Endodermal cell (in vitro differentiated cells): ENCODE data around the gene AGTRAP. TPM values are rescaled to one million over a fixed set of nuclear protein-coding genes. Genes with fewer than 3 reads are reported as not detected.

Experiments used
- DNase-seq: peaks from one replicate; pipeline ENCODE4 v3.0.0-alpha.2; 2017
- H3K27ac ChIP-seq: 2 replicates; pipeline ENCODE4 v1.5.1; 2013; ENCODE audit warnings: mild to moderate bottlenecking, low read depth, low read length, moderate library complexity
- H3K27me3 ChIP-seq: 2 replicates; pipeline ENCODE4 v1.6.1; 2013; ENCODE audit warnings: mild to moderate bottlenecking, low read length, moderate library complexity; ENCODE audit not compliant: insufficient read depth, control insufficient read depth, poor library complexity, severe bottlenecking
- H3K36me3 ChIP-seq: 2 replicates; pipeline ENCODE4 v1.7.0; 2013; ENCODE audit warnings: mild to moderate bottlenecking, low read length, moderate library complexity; ENCODE audit not compliant: control insufficient read depth, insufficient read depth
- H3K4me1 ChIP-seq: one replicate; pipeline ENCODE4 v1.7.0; 2013; ENCODE audit warnings: low read length; ENCODE audit not compliant: control insufficient read depth, insufficient read depth
- H3K4me3 ChIP-seq: 2 replicates; pipeline ENCODE4 v1.5.1; 2013; ENCODE audit warnings: mild to moderate bottlenecking, low read length, moderate library complexity
- H3K9ac ChIP-seq: 2 replicates; pipeline ENCODE4 v1.6.1; 2013; ENCODE audit warnings: mild to moderate bottlenecking, low read length, moderate library complexity; ENCODE audit not compliant: poor library complexity, severe bottlenecking; ENCODE audit errors: extremely low read depth
- H3K9me3 ChIP-seq: 2 replicates; pipeline ENCODE4 v1.6.1; 2013; ENCODE audit warnings: mild to moderate bottlenecking, low read length, moderate library complexity; ENCODE audit not compliant: control insufficient read depth
- H3K27ac Mint-ChIP-seq: 2 replicates; pipeline ENCODE4 v1.8.0; 2020; ENCODE audit warnings: mixed read lengths
- H3K27me3 Mint-ChIP-seq: 2 replicates; pipeline ENCODE4 v1.8.0; 2021; ENCODE audit warnings: mild to moderate bottlenecking, mixed read lengths; ENCODE audit not compliant: insufficient read depth
- H3K36me3 Mint-ChIP-seq: 2 replicates; pipeline ENCODE4 v1.8.0; 2020; ENCODE audit warnings: low read depth, mixed read lengths
- H3K4me1 Mint-ChIP-seq: 2 replicates; pipeline ENCODE4 v1.8.0; 2020; ENCODE audit warnings: mixed read lengths
- H3K4me3 Mint-ChIP-seq: 2 replicates; pipeline ENCODE4 v1.8.0; 2020; ENCODE audit warnings: mild to moderate bottlenecking, moderate library complexity, mixed read lengths
- H3K9me3 Mint-ChIP-seq: 2 replicates; pipeline ENCODE4 v1.8.0; 2020; ENCODE audit warnings: mild to moderate bottlenecking, mixed read lengths
- WGBS, 2 experiments: methylation state at CpG; one replicate each; pipeline versions ENCODE4 v1.1.5 to v1.1.7; 2013; ENCODE audit warnings: missing lambda C conversion rate in 2 of 2, mixed read lengths in 1 of 2; ENCODE audit not compliant: insufficient coverage in 1 of 2, insufficient read length in 1 of 2; 5-methylcytosine and 5-hydroxymethylcytosine counted together
- total RNA-seq, 2 donors: library from RNA; stranded (reverse); fragmentation: NEBNext Ultra II Directional in 1 of 2; extraction: Animal tissue kit (Norgen Biotek cat#: 25700) in 1 of 2; gene quantifications; 2 replicates in 1 of 2; 3 replicates in 1 of 2; pipeline ENCODE4 v1.2.1, GENCODE V29; 2021
- TF ChIP-seq, protein P1 (sequence below): fragments of 200-600 bp; sonication (generic); conservative IDR thresholded peaks from 2 replicates; pipeline ENCODE4 v1.5.0; 2021; ENCODE audit warnings: antibody characterized with exemption, mild to moderate bottlenecking

AGTRAP gene
- total RNA-seq, 2 donors from 2014 or later = 71.3 to 81.2 TPM

DNA sequence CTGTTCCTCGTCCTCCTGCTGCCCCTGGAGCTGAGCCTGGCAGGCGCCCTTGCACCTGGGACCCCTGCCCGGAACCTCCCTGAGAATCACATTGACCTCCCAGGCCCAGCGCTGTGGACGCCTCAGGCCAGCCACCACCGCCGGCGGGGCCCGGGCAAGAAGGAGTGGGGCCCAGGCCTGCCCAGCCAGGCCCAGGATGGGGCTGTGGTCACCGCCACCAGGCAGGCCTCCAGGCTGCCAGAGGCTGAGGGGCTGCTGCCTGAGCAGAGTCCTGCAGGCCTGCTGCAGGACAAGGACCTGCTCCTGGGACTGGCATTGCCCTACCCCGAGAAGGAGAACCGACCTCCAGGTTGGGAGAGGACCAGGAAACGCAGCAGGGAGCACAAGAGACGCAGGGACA is 29.6 kb upstream of the AGTRAP start:
- peaks cover 8% of the 10 kb centered on the region for H3K4me1 ChIP-seq
- 90 to 92% methylated on average over 9 to 14 of the region's 14 CpGs for WGBS, 2 experiments
- Mint-ChIP-seq H3K27me3 (no peaks in the 10 kb centered on the region), H3K4me1 (peaks cover 31% of the 10 kb centered on the region), H3K27ac (no peak overlapping the region), H3K9me3 (no peaks in the 10 kb centered on the region), H3K4me3 (no peak overlapping the region), H3K36me3 (no peaks in the 10 kb centered on the region)
- H3K9me3 ChIP-seq = no peaks in the 10 kb centered on the region
- H3K27me3 ChIP-seq = no peaks in the 10 kb centered on the region
- TF ChIP-seq, protein P1, sequence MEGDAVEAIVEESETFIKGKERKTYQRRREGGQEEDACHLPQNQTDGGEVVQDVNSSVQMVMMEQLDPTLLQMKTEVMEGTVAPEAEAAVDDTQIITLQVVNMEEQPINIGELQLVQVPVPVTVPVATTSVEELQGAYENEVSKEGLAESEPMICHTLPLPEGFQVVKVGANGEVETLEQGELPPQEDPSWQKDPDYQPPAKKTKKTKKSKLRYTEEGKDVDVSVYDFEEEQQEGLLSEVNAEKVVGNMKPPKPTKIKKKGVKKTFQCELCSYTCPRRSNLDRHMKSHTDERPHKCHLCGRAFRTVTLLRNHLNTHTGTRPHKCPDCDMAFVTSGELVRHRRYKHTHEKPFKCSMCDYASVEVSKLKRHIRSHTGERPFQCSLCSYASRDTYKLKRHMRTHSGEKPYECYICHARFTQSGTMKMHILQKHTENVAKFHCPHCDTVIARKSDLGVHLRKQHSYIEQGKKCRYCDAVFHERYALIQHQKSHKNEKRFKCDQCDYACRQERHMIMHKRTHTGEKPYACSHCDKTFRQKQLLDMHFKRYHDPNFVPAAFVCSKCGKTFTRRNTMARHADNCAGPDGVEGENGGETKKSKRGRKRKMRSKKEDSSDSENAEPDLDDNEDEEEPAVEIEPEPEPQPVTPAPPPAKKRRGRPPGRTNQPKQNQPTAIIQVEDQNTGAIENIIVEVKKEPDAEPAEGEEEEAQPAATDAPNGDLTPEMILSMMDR = no peak
- no peaks in the 10 kb centered on the region for H3K36me3 ChIP-seq
- H3K9ac ChIP-seq = no peak overlapping the region
- no peak for DNase-seq
- no peak overlapping the region for H3K4me3 ChIP-seq
- H3K27ac ChIP-seq = no peak overlapping the region

DNA sequence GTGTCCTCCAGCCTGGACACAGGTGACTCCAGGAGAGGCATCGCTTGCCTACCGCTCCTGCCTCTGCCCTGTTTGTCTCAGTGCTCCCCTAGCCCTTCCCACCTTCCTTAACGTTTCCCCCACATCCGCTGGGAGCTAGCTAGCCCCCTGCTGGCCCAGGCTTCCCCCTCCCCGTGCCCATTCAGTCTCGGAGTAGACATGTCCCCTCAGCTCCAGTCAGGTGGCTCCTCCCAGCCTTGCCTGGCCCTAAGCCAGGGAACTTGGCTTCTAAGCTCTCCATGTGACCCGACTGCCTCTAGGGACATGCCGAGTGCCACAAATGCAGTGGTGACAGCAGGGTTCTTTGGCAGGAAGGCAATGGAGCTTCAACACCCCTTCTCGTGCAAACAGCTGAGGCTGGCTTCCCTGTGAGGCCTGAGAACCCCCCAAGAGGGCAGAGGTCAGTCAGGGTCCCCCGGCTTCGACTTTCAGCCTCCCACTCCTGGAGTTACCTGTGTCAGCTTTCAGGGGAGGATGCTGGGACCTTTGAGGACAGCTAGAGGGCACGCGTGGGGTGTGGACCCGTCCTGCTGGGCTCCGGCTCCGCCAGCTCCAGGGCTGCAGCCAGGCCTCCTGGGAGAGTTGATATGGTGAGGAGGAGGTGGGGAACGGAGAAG is 28.2 kb upstream of the AGTRAP start:
- DNase-seq = peak; percentile 78
- Histone ChIP-seq H3K9me3 (no peaks in the 10 kb centered on the region), H3K27ac (no peak overlapping the region), H3K36me3 (no peaks in the 10 kb centered on the region), H3K27me3 (no peaks in the 10 kb centered on the region), H3K9ac (no peak overlapping the region), H3K4me3 (no peak overlapping the region), H3K4me1 (peaks cover 8% of the 10 kb centered on the region)
- 74 to 79% methylated on average over 7 to 17 of the region's 17 CpGs for WGBS, 2 experiments
- H3K27me3 Mint-ChIP-seq = no peaks in the 10 kb centered on the region
- no peaks in the 10 kb centered on the region for H3K36me3 Mint-ChIP-seq
- TF ChIP-seq, protein P1 = no peak
- H3K9me3 Mint-ChIP-seq = no peaks in the 10 kb centered on the region
- H3K4me1 Mint-ChIP-seq = peaks cover 30% of the 10 kb centered on the region
- peak overlapping the region; percentile 75 for H3K27ac Mint-ChIP-seq
- H3K4me3 Mint-ChIP-seq = no peak overlapping the region

DNA sequence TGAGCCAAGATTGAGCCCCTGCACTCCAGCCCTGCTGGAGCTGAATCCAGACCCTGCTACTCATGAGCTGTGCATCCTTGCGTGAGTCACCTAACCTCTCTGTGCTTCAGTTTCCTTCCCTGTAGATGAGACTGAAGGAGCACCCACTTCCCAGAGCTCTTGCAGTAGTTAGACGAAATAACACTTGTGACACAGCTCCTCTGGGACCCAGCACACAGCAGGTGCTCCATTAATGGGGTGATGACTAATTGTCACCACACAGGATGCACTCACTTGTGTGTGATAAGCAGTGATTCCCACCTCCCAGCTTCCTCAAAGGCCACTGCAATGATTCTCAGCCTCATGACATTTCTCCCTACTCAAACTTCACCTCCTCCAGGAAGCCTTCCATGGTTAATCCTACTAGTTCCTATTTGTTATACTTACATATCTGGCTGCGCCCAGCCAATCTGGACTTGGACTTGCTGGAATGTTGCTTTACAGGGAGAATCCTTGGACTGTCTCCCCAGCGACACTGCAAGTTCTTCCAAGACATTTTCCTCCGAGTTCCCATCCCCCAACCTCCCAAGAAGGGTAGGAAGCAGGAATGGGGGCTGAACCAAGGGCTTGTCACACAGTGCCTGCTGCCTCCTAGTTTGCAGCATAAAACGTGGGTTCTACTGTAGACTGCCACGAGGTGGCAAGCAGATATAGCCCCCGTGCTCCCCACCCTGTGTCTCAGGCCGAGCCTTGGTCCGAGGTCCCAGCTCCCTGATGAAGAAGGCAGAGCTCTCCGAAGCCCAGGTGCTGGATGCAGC is 27.2 kb upstream of the AGTRAP start:
- H3K27ac Mint-ChIP-seq = no peak overlapping the region
- H3K9me3 Mint-ChIP-seq = no peaks in the 10 kb centered on the region
- no peaks in the 10 kb centered on the region for H3K36me3 Mint-ChIP-seq

More for the DNA sequence above, 27.2 kb upstream of the AGTRAP start:
- no peak overlapping the region for H3K4me3 ChIP-seq
- H3K9ac ChIP-seq = no peak overlapping the region
- DNase-seq = no peak
- peaks cover 8% of the 10 kb centered on the region for H3K4me1 ChIP-seq
- TF ChIP-seq, protein P1 = no peak
- Mint-ChIP-seq H3K27me3 (no peaks in the 10 kb centered on the region), H3K4me1 (peaks cover 29% of the 10 kb centered on the region), H3K4me3 (no peak overlapping the region)
- no peaks in the 10 kb centered on the region for H3K36me3 ChIP-seq
- H3K27ac ChIP-seq = no peak overlapping the region
- no peaks in the 10 kb centered on the region for H3K9me3 ChIP-seq
- WGBS, 2 experiments = 90 to 95% methylated on average over 8 to 11 of the region's 11 CpGs
- H3K27me3 ChIP-seq = no peaks in the 10 kb centered on the region
